Neural cell (in vitro differentiated cells): ENCODE measurements around the gene DCLK1. TPM values are rescaled to one million over a fixed set of nuclear protein-coding genes. Genes with fewer than 3 reads are reported as not detected.
A peak's percentile ranks its signal among the peaks of the same experiment; 100 is the strongest.

Experiments used
- H2AFZ ChIP-seq: fragments of 200-600, 300-800 bp; sonication (generic), shearing (Covaris generic); 2 replicates; pipeline ENCODE4 v1.6.0; 2014; ENCODE audit warnings: low read depth, mild to moderate bottlenecking, antibody characterized with exemption, low read length, moderate library complexity
- H3F3A ChIP-seq: fragments of 200-600 bp; shearing (Covaris generic); 2 replicates; pipeline ENCODE4 v1.6.1; 2016; ENCODE audit warnings: mild to moderate bottlenecking, moderate library complexity, mixed read lengths, antibody characterized with exemption, low read length; ENCODE audit not compliant: insufficient read depth, poor library complexity, severe bottlenecking
- H3K27ac ChIP-seq: fragments of 200-600, 300-800 bp; sonication (generic), shearing (Covaris generic); 2 replicates; pipeline ENCODE4 v1.5.1; 2014; ENCODE audit warnings: mild to moderate bottlenecking, low read length, moderate library complexity
- H3K27me3 ChIP-seq: fragments of 300-800, 200-600 bp; sonication (generic), shearing (Covaris generic); 2 replicates; pipeline ENCODE4 v1.6.0; 2014; ENCODE audit warnings: mild to moderate bottlenecking, low read depth, low read length, moderate library complexity; ENCODE audit not compliant: insufficient read depth
- H3K36me3 ChIP-seq: fragments of 300-800, 200-600 bp; sonication (generic), shearing (Covaris generic); 2 replicates; pipeline ENCODE4 v1.5.1; 2014; ENCODE audit warnings: mild to moderate bottlenecking, antibody characterized with exemption, low read length, moderate library complexity; ENCODE audit not compliant: insufficient read depth
- H3K4me2 ChIP-seq: fragments of 300-800, 200-600 bp; sonication (generic), shearing (Covaris generic); 2 replicates; pipeline ENCODE4 v1.6.0; 2014; ENCODE audit warnings: mild to moderate bottlenecking, low read length
- H3K4me3 ChIP-seq: fragments of 300-800, 200-600 bp; sonication (generic), shearing (Covaris generic); 2 replicates; pipeline ENCODE4 v1.5.1; 2014; ENCODE audit warnings: mild to moderate bottlenecking, low read length, moderate library complexity
- H3K79me2 ChIP-seq: fragments of 200-600 bp; shearing (Covaris generic); replicated peaks from 2 replicates; pipeline ENCODE4 v1.6.0; 2014; ENCODE audit warnings: mild to moderate bottlenecking, low read length, moderate library complexity; ENCODE audit not compliant: insufficient read depth
- H3K9ac ChIP-seq: fragments of 300-800, 200-600 bp; sonication (generic), shearing (Covaris generic); 2 replicates; pipeline ENCODE4 v1.6.1; 2016; ENCODE audit warnings: mild to moderate bottlenecking, low read length, mixed read lengths
- H3K9me2 ChIP-seq: fragments of 200-600 bp; shearing (Covaris generic); 2 replicates; pipeline ENCODE4 v1.6.1; 2016; ENCODE audit warnings: mild to moderate bottlenecking, low read length, mixed read lengths; ENCODE audit not compliant: insufficient read depth
- H3K9me3 ChIP-seq: fragments of 200-600, 300-800 bp; sonication (generic), shearing (Covaris generic); 2 replicates; pipeline ENCODE4 v1.6.1; 2016; ENCODE audit warnings: mild to moderate bottlenecking, mixed run types, low read length, moderate library complexity, mixed read lengths
- H4K20me1 ChIP-seq: fragments of 200-600 bp; shearing (Covaris generic); 2 replicates; pipeline ENCODE4 v1.6.1; 2016; ENCODE audit warnings: mild to moderate bottlenecking, mixed run types; ENCODE audit not compliant: insufficient read depth
- CTCF ChIP-seq: fragments of 450-650 bp; IDR thresholded peaks from 2 replicates; pipeline ENCODE4 v1.5.1; 2014; ENCODE audit warnings: antibody characterized with exemption, mild to moderate bottlenecking, moderate library complexity; ENCODE audit not compliant: poor library complexity, severe bottlenecking
- EP300 ChIP-seq: fragments of 450-650 bp; conservative IDR thresholded peaks from 2 replicates; pipeline ENCODE4 v1.6.1; 2014; ENCODE audit warnings: antibody characterized with exemption, mild to moderate bottlenecking, moderate library complexity; ENCODE audit not compliant: poor library complexity, severe bottlenecking
- EZH2 ChIP-seq: fragments of 200-600, 300-800 bp; shearing (Covaris generic), sonication (generic); IDR thresholded peaks from 2 replicates; pipeline ENCODE4 v1.6.1; 2014; ENCODE audit warnings: antibody characterized with exemption, low read length, borderline replicate concordance, mild to moderate bottlenecking; ENCODE audit not compliant: insufficient read depth, poor library complexity, severe bottlenecking
- MXI1 ChIP-seq: fragments of 450-650 bp; conservative IDR thresholded peaks from 2 replicates; pipeline ENCODE4 v1.6.1; 2014; ENCODE audit warnings: antibody characterized with exemption, mild to moderate bottlenecking; ENCODE audit not compliant: poor library complexity, severe bottlenecking
- POLR2AphosphoS5 ChIP-seq: IDR thresholded peaks from 2 replicates; pipeline ENCODE4 v1.6.1; 2012
- RAD21 ChIP-seq: fragments of 450-650 bp; conservative IDR thresholded peaks from 2 replicates; pipeline ENCODE4 v1.6.1; 2014; ENCODE audit warnings: antibody characterized with exemption, mild to moderate bottlenecking, moderate library complexity
- REST ChIP-seq: IDR thresholded peaks from 2 replicates; pipeline ENCODE4 v1.6.1; 2012; ENCODE audit warnings: borderline replicate concordance
- SMC3 ChIP-seq: fragments of 450-650 bp; conservative IDR thresholded peaks from 2 replicates; pipeline ENCODE4 v1.6.1; 2014; ENCODE audit warnings: antibody characterized with exemption, mild to moderate bottlenecking, moderate library complexity; ENCODE audit not compliant: poor library complexity
- TAF1 ChIP-seq: IDR thresholded peaks from 2 replicates; pipeline ENCODE4 v1.6.1; 2012; ENCODE audit warnings: low read depth
- polyA minus RNA-seq: library from RNA; depleted of rRNA, polyadenylated mRNA; stranded (reverse); fragments of >200 nt; gene quantifications from 2 replicates; pipeline ENCODE4 v1.2.3, GENCODE V29; 2014
- polyA plus RNA-seq: library from polyadenylated mRNA; depleted of rRNA; stranded (reverse); fragments of >200 nt; gene quantifications from 2 replicates; pipeline ENCODE4 v1.2.3, GENCODE V29; 2014

Gene DCLK1
- polyA plus RNA-seq: 118 and 124 TPM in 2 replicates
- polyA minus RNA-seq: 307 and 341 TPM in 2 replicates

GRCh38 chr13:36131222-36131930, at the start of gene DCLK1:
Gene DCLK1 (minus strand): TSS chr13:36131382.
- Histone ChIP-seq H3K4me2 (peak within 1 kb of the TSS; percentile 68), H4K20me1 (no peaks in the 10 kb centered on the region), H3K27ac (peak within 1 kb of the TSS; percentile 93), H3K36me3 (no peaks in the 10 kb centered on the region), H3K9ac (peak within 1 kb of the TSS; percentile 96), H3K9me3 (no peaks in the 10 kb centered on the region), H3K27me3 (no peaks in the 10 kb centered on the region), H3K4me3 (peak within 1 kb of the TSS; percentile 87), H3K79me2 (peaks cover 44% of the 10 kb centered on the region), H3K9me2 (no peaks in the 10 kb centered on the region), H2AFZ (peak within 1 kb of the TSS; percentile 61), H3F3A (no peaks in the 10 kb centered on the region)
- peak; percentile 36 for TF ChIP-seq RAD21
- TF ChIP-seq POLR2AphosphoS5: peak; percentile 92
- TF ChIP-seq EP300: no peak
- peak; percentile 63 for TF ChIP-seq TAF1
- peak; percentile 50 for TF ChIP-seq SMC3

GRCh38 chr13:36175621-36176020, 44.4 kb upstream of the DCLK1 start:
- H3K9me3 ChIP-seq: no peaks in the 10 kb centered on the region
- H3K27ac ChIP-seq: no peak overlapping the region
- H3K4me3 ChIP-seq: no peak overlapping the region
- H3K9me2 ChIP-seq: no peaks in the 10 kb centered on the region
- H3K36me3 ChIP-seq: no peaks in the 10 kb centered on the region
- TF ChIP-seq RAD21 (no peak), EP300 (no peak)
- no peaks in the 10 kb centered on the region for H3F3A ChIP-seq
- H4K20me1 ChIP-seq: no peaks in the 10 kb centered on the region
- H3K9ac ChIP-seq: no peak overlapping the region
- no peaks in the 10 kb centered on the region for H3K79me2 ChIP-seq
- no peaks in the 10 kb centered on the region for H3K27me3 ChIP-seq
- no peak overlapping the region for H2AFZ ChIP-seq
- no peak overlapping the region for H3K4me2 ChIP-seq

- TF ChIP-seq CTCF (no peak), RAD21 (no peak), SMC3 (no peak), TAF1 (no peak), REST (no peak), EP300 (no peak), MXI1 (no peak), POLR2AphosphoS5 (no peak), EZH2 (no peak)
- H3K4me3 ChIP-seq: no peak overlapping the region
- no peaks in the 10 kb centered on the region for H3K79me2 ChIP-seq
- no peak overlapping the region for H3K27ac ChIP-seq
- H3K36me3 ChIP-seq: no peaks in the 10 kb centered on the region
- H3K9me3 ChIP-seq: no peaks in the 10 kb centered on the region
- no peak overlapping the region for H3K4me2 ChIP-seq
- no peaks in the 10 kb centered on the region for H3F3A ChIP-seq
- no peaks in the 10 kb centered on the region for H4K20me1 ChIP-seq
- no peak overlapping the region for H3K9ac ChIP-seq
- no peak overlapping the region for H2AFZ ChIP-seq
- H3K27me3 ChIP-seq: no peaks in the 10 kb centered on the region
- H3K9me2 ChIP-seq: no peaks in the 10 kb centered on the region
Measured at GRCh38 chr13:36174923-36175322, 43.7 kb upstream of the DCLK1 start.
